ENCODE measurements around the gene ATAT1. TPM values are rescaled to one million over a fixed set of nuclear protein-coding genes. Genes with fewer than 3 reads are reported as not detected.

The ATAT1 gene
- total and polyA plus RNA-seq, 7 donors: 1.9 to 5.2 (median 3.0) TPM

DNA sequence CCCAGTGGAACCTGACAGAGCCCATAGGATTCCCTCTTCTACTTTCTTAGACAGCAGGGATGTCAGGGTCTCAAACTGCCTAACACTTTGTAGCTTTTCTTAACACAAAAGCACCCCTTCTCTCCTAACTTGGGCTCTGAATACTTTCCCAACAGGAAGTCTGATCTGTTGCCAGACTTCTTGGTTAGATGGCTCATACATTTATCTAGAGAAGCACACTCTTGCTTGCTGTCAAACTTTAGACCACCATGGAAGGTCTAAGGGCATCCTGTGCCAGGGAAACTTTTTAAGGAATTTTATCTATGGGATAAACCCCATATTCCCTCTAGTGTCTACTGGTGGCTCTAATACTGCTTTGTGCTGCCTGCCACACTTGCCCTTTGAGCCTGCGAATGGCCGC is 17.0 kb downstream of the ATAT1 start:
- DNase-seq: no peak
- Histone ChIP-seq H3K9me3 (no peaks in the 10 kb centered on the region), H3K4me1 (peaks cover 13% of the 10 kb centered on the region), H3K27me3 (ENCODE audit: insufficient read depth in 3 of 3, low read length in 2 of 3) (no peaks in the 10 kb centered on the region), H3K4me3 (no peak overlapping the region), H3K27ac (no peak overlapping the region), H3K36me3 (ENCODE audit: insufficient read depth in 1 of 2, low read depth in 1 of 2) (peaks cover 0 to 51% of the 10 kb centered on the region in 2 donors)
- intact Hi-C loops (cut with DNase I): no loop called here
- no peak for ATAC-seq
- 94 to 100% (median 96%) methylated on average over 2 of the region's 2 CpGs for WGBS, 3 donors
- TF ChIP-seq, protein P1, sequence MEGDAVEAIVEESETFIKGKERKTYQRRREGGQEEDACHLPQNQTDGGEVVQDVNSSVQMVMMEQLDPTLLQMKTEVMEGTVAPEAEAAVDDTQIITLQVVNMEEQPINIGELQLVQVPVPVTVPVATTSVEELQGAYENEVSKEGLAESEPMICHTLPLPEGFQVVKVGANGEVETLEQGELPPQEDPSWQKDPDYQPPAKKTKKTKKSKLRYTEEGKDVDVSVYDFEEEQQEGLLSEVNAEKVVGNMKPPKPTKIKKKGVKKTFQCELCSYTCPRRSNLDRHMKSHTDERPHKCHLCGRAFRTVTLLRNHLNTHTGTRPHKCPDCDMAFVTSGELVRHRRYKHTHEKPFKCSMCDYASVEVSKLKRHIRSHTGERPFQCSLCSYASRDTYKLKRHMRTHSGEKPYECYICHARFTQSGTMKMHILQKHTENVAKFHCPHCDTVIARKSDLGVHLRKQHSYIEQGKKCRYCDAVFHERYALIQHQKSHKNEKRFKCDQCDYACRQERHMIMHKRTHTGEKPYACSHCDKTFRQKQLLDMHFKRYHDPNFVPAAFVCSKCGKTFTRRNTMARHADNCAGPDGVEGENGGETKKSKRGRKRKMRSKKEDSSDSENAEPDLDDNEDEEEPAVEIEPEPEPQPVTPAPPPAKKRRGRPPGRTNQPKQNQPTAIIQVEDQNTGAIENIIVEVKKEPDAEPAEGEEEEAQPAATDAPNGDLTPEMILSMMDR (IDR thresholded peaks at IDR 0.05): no peak

DNA sequence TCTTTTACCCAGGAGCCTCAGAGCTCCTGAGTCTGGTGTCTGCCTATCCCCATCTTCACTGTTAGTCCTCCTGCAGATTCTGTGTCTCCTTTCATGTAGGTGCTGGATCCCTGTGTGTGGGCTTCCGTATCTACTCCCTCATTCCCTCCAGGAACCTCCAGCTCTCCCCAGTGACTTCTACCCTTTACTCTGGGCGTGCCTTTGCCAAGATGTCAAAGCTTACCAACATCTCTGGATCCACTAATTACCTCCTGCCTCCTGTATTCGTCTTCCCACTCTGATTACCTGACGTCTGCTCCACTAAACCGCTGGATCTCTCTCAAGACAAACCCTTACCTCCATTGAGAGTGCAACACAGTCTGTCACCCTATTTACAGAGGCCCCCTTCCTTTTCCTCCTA is 18.1 kb downstream of the ATAT1 start:
- Histone ChIP-seq H3K9me3 (no peaks in the 10 kb centered on the region), H3K36me3 (ENCODE audit: insufficient read depth in 1 of 2, low read depth in 1 of 2) (peaks cover 1 to 59% of the 10 kb centered on the region in 2 donors), H3K27ac (no peak overlapping the region), H3K27me3 (ENCODE audit: insufficient read depth in 3 of 3, low read length in 2 of 3) (no peaks in the 10 kb centered on the region), H3K4me1 (peaks cover 13% of the 10 kb centered on the region), H3K4me3 (no peak overlapping the region)
- DNase-seq: no peak
- no peak for ATAC-seq
- intact Hi-C loops (cut with DNase I): no loop called here
- TF ChIP-seq, protein P1 (IDR thresholded peaks at IDR 0.05): no peak
- WGBS, 3 donors: 79 to 88% (median 80%) methylated on average over 5 of the region's 5 CpGs

DNA sequence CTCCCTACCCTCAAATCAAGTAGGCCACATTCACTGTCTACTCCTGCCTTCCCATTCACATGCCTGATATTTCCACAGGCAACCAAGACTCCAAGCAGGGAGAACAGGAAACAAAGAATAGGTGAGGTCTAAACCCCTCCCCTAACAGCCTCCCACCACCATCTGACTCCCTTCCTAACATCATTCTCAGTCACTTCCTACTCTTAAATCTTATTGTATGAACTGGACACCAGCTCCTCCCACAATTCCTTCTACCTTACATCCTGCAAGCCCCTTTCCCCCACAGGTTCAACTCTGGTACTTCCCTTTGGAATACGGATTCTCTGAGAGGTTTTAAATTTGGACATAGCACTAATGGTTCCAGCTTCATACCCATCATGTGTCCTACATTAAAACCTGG is 19.3 kb downstream of the ATAT1 start:
- H3K27me3 ChIP-seq (ENCODE audit: insufficient read depth in 3 of 3, low read length in 2 of 3): no peaks in the 10 kb centered on the region
- no peak overlapping the region for H3K27ac ChIP-seq
- peaks cover 4 to 59% of the 10 kb centered on the region in 2 donors for H3K36me3 ChIP-seq (ENCODE audit: insufficient read depth in 1 of 2, low read depth in 1 of 2)

GRCh38 chr6:30646450-30647241 is 20.0 kb downstream of the ATAT1 start, which contains the start of gene C6orf136:
Gene C6orf136 (plus strand): TSS chr6:30647133. CDS start chr6:30647232, 99 bp downstream.
- intact Hi-C loops (cut with DNase I): no loop called here
- peaks cover 4 to 60% of the 10 kb centered on the region in 2 donors for H3K36me3 ChIP-seq (ENCODE audit: insufficient read depth in 1 of 2, low read depth in 1 of 2)
- H3K27ac ChIP-seq: peak within 1 kb of the TSS; percentile 88
- ATAC-seq: peak; percentile 89 to 95 (median 92)
- DNase-seq: peak; percentile 95 to 97
- TF ChIP-seq, protein P1 (IDR thresholded peaks at IDR 0.05): no peak
- H3K27me3 ChIP-seq (ENCODE audit: insufficient read depth in 3 of 3, low read length in 2 of 3): no peaks in the 10 kb centered on the region
- 10 to 13% (median 11%) methylated on average over 28 to 37 of the region's 37 CpGs for WGBS, 3 donors
- peak within 1 kb of the TSS; percentile 98 for H3K4me3 ChIP-seq
- H3K9me3 ChIP-seq: no peaks in the 10 kb centered on the region
- peaks cover 13% of the 10 kb centered on the region for H3K4me1 ChIP-seq

More for the DNA sequence above, 19.3 kb downstream of the ATAT1 start:
- peaks cover 13% of the 10 kb centered on the region for H3K4me1 ChIP-seq
- H3K9me3 ChIP-seq: no peaks in the 10 kb centered on the region
- DNase-seq (no peak), ATAC-seq (no peak)
- 68 to 74% (median 72%) methylated on average over 1 of the region's 1 CpG for WGBS, 3 donors
- TF ChIP-seq, protein P1 (IDR thresholded peaks at IDR 0.05): no peak
- no peak overlapping the region for H3K4me3 ChIP-seq
- intact Hi-C loops (cut with DNase I): no loop called here
